ENCODE measurements around the gene PATJ.
"Not testable (repeated sequence)": the region's sequence is repeated elsewhere in the genome, so short reads cannot be mapped to it uniquely, and the experiment has no call there.

The PATJ gene

GRCh38 chr1:61741711-61742619 lies at the start of gene PATJ:
TSS of gene PATJ (plus strand) at chr1:61742480. CDS start at chr1:61762893, 20,413 bp downstream.
- DNase-seq, result peak; percentile 92

GRCh38 chr1:61699911-61700851 lies 42.1 kb upstream of the PATJ start:
- no peak for DNase-seq

GRCh38 chr1:61708953-61709907 lies 33.0 kb upstream of the PATJ start:
- no peak for DNase-seq

- no peak for DNase-seq
Observed at GRCh38 chr1:61709908-61710289, 32.4 kb upstream of the PATJ start.

GRCh38 chr1:61711257-61711656 lies 31.0 kb upstream of the PATJ start:
- not testable (repeated sequence) for DNase-seq

- DNase-seq, result no peak
Observed at GRCh38 chr1:61711969-61712368, 30.3 kb upstream of the PATJ start.

- DNase-seq, result not testable (repeated sequence)
Observed at GRCh38 chr1:61718996-61719663, 23.1 kb upstream of the PATJ start.

GRCh38 chr1:61724506-61724812 lies 17.8 kb upstream of the PATJ start:
- DNase-seq, result no peak

- peak; percentile 91 for DNase-seq
Observed at GRCh38 chr1:61724813-61725694, 17.2 kb upstream of the PATJ start, which contains the start of gene TM2D1. TSS of gene TM2D1 (minus strand) at chr1:61725141. CDS start at chr1:61725120, 21 bp downstream.

GRCh38 chr1:61727544-61727943 lies 14.7 kb upstream of the PATJ start:
- DNase-seq, result no peak

- not testable (repeated sequence) for DNase-seq
Observed at GRCh38 chr1:61730679-61731078, 11.6 kb upstream of the PATJ start.

GRCh38 chr1:61732726-61733125 lies 9.6 kb upstream of the PATJ start:
- DNase-seq, result no peak

GRCh38 chr1:61740751-61741700 lies 1.3 kb upstream of the PATJ start:
- no peak for DNase-seq

GRCh38 chr1:61742620-61743430 lies 545 bp downstream of the PATJ start:
- peak; percentile 49 for DNase-seq

GRCh38 chr1:61743431-61743705 lies 1.1 kb downstream of the PATJ start:
- no peak for DNase-seq

- no peak for DNase-seq
Observed at GRCh38 chr1:61743716-61744580, 1.7 kb downstream of the PATJ start.

GRCh38 chr1:61746813-61747212 lies 4.5 kb downstream of the PATJ start:
- DNase-seq, result no peak

GRCh38 chr1:61748566-61748965 lies 6.3 kb downstream of the PATJ start:
- DNase-seq, result no peak

Data from NCI-H146 (cell line).